Measurements from ENCODE around the gene CCDC187. TPM values are rescaled to one million over a fixed set of nuclear protein-coding genes. Genes with fewer than 3 reads are reported as not detected.

CCDC187 gene
- total RNA-seq, 2 experiments from 2014 or later = 0.05 TPM; not detected in 1

- Mint-ChIP-seq H3K4me3 (peak overlapping the region; percentile 24), H3K4me1 (peaks cover 20% of the 10 kb centered on the region)
- intact Hi-C loops (cut with DNase I, micrococcal nuclease) = loop anchor here (1.0 to 5.0 kb wide), 3 partner anchors 19 to 56 kb away; partner anchors contain the start of gene QSOX2 (in 2 of the 2)
Observed at GRCh38 chr9:136225748-136226679, 77.9 kb downstream of the CCDC187 start.

GRCh38 chr9:136225366-136225747 is 78.5 kb downstream of the CCDC187 start:
- intact Hi-C loops (cut with DNase I, micrococcal nuclease) = loop anchor here in 1 of 2 experiments (5.0 kb wide), 1 partner anchor 57 kb away; no protein-coding TSS in a partner anchor
- peak overlapping the region; percentile 24 for H3K4me3 Mint-ChIP-seq
- no peaks in the 10 kb centered on the region for H3K9me3 Mint-ChIP-seq (ENCODE audit: low read depth)
- H3K36me3 Mint-ChIP-seq (ENCODE audit: low read depth) = peaks cover 28% of the 10 kb centered on the region
- H3K27ac Mint-ChIP-seq = peak overlapping the region; percentile 44
- ChIA-PET CTCF (no interaction called here), POLR2A (no interaction called here)
- peaks cover 20% of the 10 kb centered on the region for H3K4me1 Mint-ChIP-seq
- ATAC-seq = peak; percentile 28
- peak; percentile 33 for DNase-seq
- H3K27me3 Mint-ChIP-seq = no peaks in the 10 kb centered on the region

More at GRCh38 chr9:136225748-136226679, 77.9 kb downstream of the CCDC187 start:
- Mint-ChIP-seq H3K36me3 (ENCODE audit: low read depth) (peaks cover 33% of the 10 kb centered on the region), H3K9me3 (ENCODE audit: low read depth) (no peaks in the 10 kb centered on the region), H3K27me3 (no peaks in the 10 kb centered on the region), H3K27ac (peak overlapping the region; percentile 44)
- ATAC-seq (peak; percentile 88), DNase-seq (peak; percentile 84)
- ChIA-PET POLR2A (no interaction called here), CTCF (interaction anchor here (0.6 to 1.7 kb wide), 2 partner anchors 14 to 61 kb away, joined by 3 to 4 read pairs; no protein-coding TSS in a partner anchor)

GRCh38 chr9:136223871-136224640 is 79.8 kb downstream of the CCDC187 start:
- intact Hi-C loops (cut with DNase I, micrococcal nuclease) = no loop called here
- peaks cover 20% of the 10 kb centered on the region for H3K4me1 Mint-ChIP-seq
- no peaks in the 10 kb centered on the region for H3K27me3 Mint-ChIP-seq
- ATAC-seq (no peak), DNase-seq (no peak)
- peaks cover 25% of the 10 kb centered on the region for H3K36me3 Mint-ChIP-seq (ENCODE audit: low read depth)
- POLR2A ChIA-PET = interaction anchor here (1.0 kb wide), 1 partner anchor 18 kb away, joined by 3 read pairs; no protein-coding TSS in a partner anchor
- H3K9me3 Mint-ChIP-seq (ENCODE audit: low read depth) = no peaks in the 10 kb centered on the region
- H3K27ac Mint-ChIP-seq = no peak overlapping the region
- no peak overlapping the region for H3K4me3 Mint-ChIP-seq
- CTCF ChIA-PET = interaction anchor here (0.6 kb wide), 1 partner anchor 586 kb away, joined by 3 read pairs; no protein-coding TSS in a partner anchor

GRCh38 chr9:136222906-136223285 is 81.0 kb downstream of the CCDC187 start:
- no peak overlapping the region for H3K4me3 Mint-ChIP-seq
- H3K27me3 Mint-ChIP-seq = no peaks in the 10 kb centered on the region
- ATAC-seq = no peak
- DNase-seq = no peak
- intact Hi-C loops (cut with DNase I, micrococcal nuclease) = no loop called here
- ChIA-PET POLR2A (interaction anchor here (1.0 kb wide), 1 partner anchor 20 kb away, joined by 3 read pairs; no protein-coding TSS in a partner anchor), CTCF (no interaction called here)
- H3K36me3 Mint-ChIP-seq (ENCODE audit: low read depth) = peaks cover 24% of the 10 kb centered on the region
- no peak overlapping the region for H3K27ac Mint-ChIP-seq
- H3K9me3 Mint-ChIP-seq (ENCODE audit: low read depth) = no peaks in the 10 kb centered on the region
- peaks cover 10% of the 10 kb centered on the region for H3K4me1 Mint-ChIP-seq

- ChIA-PET POLR2A (no interaction called here), CTCF (no interaction called here)
- Mint-ChIP-seq H3K27me3 (no peaks in the 10 kb centered on the region), H3K27ac (no peak overlapping the region), H3K4me3 (no peak overlapping the region), H3K36me3 (ENCODE audit: low read depth) (peaks cover 24% of the 10 kb centered on the region), H3K9me3 (ENCODE audit: low read depth) (no peaks in the 10 kb centered on the region), H3K4me1 (peaks cover 9% of the 10 kb centered on the region)
- intact Hi-C loops (cut with DNase I, micrococcal nuclease) = no loop called here
- no peak for DNase-seq
- no peak for ATAC-seq
Observed at GRCh38 chr9:136222166-136222905, 81.6 kb downstream of the CCDC187 start.

GRCh38 chr9:136220017-136220729 is 83.7 kb downstream of the CCDC187 start:
- peak; percentile 89 for ATAC-seq
- intact Hi-C loops (cut with DNase I, micrococcal nuclease) = no loop called here
- peak; percentile 52 for DNase-seq
- Mint-ChIP-seq H3K27me3 (no peaks in the 10 kb centered on the region), H3K27ac (peak overlapping the region; percentile 13), H3K4me1 (peaks cover 3% of the 10 kb centered on the region), H3K4me3 (no peak overlapping the region), H3K36me3 (ENCODE audit: low read depth) (peaks cover 33% of the 10 kb centered on the region), H3K9me3 (ENCODE audit: low read depth) (no peaks in the 10 kb centered on the region)
- ChIA-PET CTCF (no interaction called here), POLR2A (no interaction called here)

- DNase-seq (no peak), ATAC-seq (no peak)
- Mint-ChIP-seq H3K4me3 (no peak overlapping the region), H3K27me3 (no peaks in the 10 kb centered on the region), H3K9me3 (ENCODE audit: low read depth) (no peaks in the 10 kb centered on the region), H3K27ac (no peak overlapping the region), H3K36me3 (ENCODE audit: low read depth) (peaks cover 38% of the 10 kb centered on the region), H3K4me1 (peaks cover 2% of the 10 kb centered on the region)
- ChIA-PET CTCF (no interaction called here), POLR2A (no interaction called here)
- intact Hi-C loops (cut with DNase I, micrococcal nuclease) = no loop called here
Observed at GRCh38 chr9:136219276-136219675, 84.6 kb downstream of the CCDC187 start.

GRCh38 chr9:136218673-136219072 is 85.2 kb downstream of the CCDC187 start:
- intact Hi-C loops (cut with DNase I, micrococcal nuclease) = no loop called here
- peaks cover 2% of the 10 kb centered on the region for H3K4me1 Mint-ChIP-seq
- POLR2A ChIA-PET = no interaction called here
- H3K36me3 Mint-ChIP-seq (ENCODE audit: low read depth) = peaks cover 42% of the 10 kb centered on the region
- DNase-seq (no peak), ATAC-seq (no peak)
- no peaks in the 10 kb centered on the region for H3K27me3 Mint-ChIP-seq
- H3K4me3 Mint-ChIP-seq = no peak overlapping the region
- no peak overlapping the region for H3K27ac Mint-ChIP-seq
- CTCF ChIA-PET = interaction anchor here (0.7 kb wide), 1 partner anchor 10 kb away, joined by 3 read pairs; no protein-coding TSS in a partner anchor
- H3K9me3 Mint-ChIP-seq (ENCODE audit: low read depth) = no peaks in the 10 kb centered on the region

- POLR2A ChIA-PET = no interaction called here
- CTCF ChIA-PET = interaction anchor here (0.7 kb wide), 1 partner anchor 10 kb away, joined by 3 read pairs; no protein-coding TSS in a partner anchor
- DNase-seq = no peak
- H3K4me1 Mint-ChIP-seq = peaks cover 2% of the 10 kb centered on the region
- no peak overlapping the region for H3K4me3 Mint-ChIP-seq
- peaks cover 42% of the 10 kb centered on the region for H3K36me3 Mint-ChIP-seq (ENCODE audit: low read depth)
- intact Hi-C loops (cut with DNase I, micrococcal nuclease) = no loop called here
- H3K9me3 Mint-ChIP-seq (ENCODE audit: low read depth) = no peaks in the 10 kb centered on the region
- H3K27ac Mint-ChIP-seq = no peak overlapping the region
- no peak for ATAC-seq
- no peaks in the 10 kb centered on the region for H3K27me3 Mint-ChIP-seq
Observed at GRCh38 chr9:136218271-136218670, 85.6 kb downstream of the CCDC187 start.

GRCh38 chr9:136216541-136217244 is 87.2 kb downstream of the CCDC187 start:
- no peak overlapping the region for H3K4me3 Mint-ChIP-seq
- peaks cover 43% of the 10 kb centered on the region for H3K36me3 Mint-ChIP-seq (ENCODE audit: low read depth)
- intact Hi-C loops (cut with DNase I, micrococcal nuclease) = no loop called here
- ATAC-seq (no peak), DNase-seq (no peak)
- H3K4me1 Mint-ChIP-seq = peaks cover 2% of the 10 kb centered on the region
- no peak overlapping the region for H3K27ac Mint-ChIP-seq
- CTCF ChIA-PET = no interaction called here
- no peaks in the 10 kb centered on the region for H3K27me3 Mint-ChIP-seq
- no peaks in the 10 kb centered on the region for H3K9me3 Mint-ChIP-seq (ENCODE audit: low read depth)
- POLR2A ChIA-PET = no interaction called here
